ENCODE measurements around the gene ARID1B.

DNA sequence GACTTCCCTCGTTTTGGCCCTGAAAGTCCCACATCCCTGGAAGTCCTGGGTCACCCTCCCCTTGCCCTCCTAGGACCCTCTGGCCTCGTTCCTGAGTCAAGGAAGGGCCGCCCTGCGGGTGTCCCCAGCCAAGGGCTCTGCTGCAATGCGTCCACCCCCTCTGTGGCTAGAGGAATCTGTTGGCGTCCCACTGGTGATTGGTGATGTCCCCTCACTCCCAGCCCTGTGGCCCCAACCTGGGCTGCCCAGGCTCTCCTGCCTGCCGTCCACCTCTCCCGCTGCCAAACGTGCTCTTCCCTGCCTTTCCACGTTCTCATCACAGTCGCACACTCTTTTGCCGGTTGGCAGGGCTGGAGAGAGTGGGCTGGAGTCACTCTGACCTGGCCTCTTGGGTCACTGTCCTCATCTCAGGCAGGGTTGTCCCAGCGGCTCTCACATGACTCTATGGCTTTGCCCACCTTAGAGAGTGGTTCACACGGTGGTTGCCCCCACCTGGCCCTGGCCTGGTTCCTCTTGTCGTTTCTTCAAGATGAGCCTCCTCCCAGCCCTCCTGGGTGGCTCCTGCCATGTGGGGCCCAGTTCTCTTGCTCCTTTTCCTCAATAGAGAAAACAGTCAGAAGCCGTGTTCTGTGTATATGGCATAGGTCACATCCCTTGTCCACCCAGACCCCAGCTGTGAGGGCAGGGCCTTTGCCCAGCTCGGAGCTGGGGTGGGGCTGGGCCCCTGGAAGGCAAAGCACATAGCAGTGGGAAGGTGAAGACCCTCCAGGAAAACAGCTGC, 445.2 kb downstream of the ARID1B start:
- TF ChIP-seq, protein P1, sequence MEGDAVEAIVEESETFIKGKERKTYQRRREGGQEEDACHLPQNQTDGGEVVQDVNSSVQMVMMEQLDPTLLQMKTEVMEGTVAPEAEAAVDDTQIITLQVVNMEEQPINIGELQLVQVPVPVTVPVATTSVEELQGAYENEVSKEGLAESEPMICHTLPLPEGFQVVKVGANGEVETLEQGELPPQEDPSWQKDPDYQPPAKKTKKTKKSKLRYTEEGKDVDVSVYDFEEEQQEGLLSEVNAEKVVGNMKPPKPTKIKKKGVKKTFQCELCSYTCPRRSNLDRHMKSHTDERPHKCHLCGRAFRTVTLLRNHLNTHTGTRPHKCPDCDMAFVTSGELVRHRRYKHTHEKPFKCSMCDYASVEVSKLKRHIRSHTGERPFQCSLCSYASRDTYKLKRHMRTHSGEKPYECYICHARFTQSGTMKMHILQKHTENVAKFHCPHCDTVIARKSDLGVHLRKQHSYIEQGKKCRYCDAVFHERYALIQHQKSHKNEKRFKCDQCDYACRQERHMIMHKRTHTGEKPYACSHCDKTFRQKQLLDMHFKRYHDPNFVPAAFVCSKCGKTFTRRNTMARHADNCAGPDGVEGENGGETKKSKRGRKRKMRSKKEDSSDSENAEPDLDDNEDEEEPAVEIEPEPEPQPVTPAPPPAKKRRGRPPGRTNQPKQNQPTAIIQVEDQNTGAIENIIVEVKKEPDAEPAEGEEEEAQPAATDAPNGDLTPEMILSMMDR (IDR thresholded peaks at IDR 0.05; ENCODE audit: insufficient read depth, low read depth, low read length): no peak
- TF ChIP-seq EZH2 (IDR thresholded peaks at IDR 0.05; ENCODE audit: insufficient read depth, low read length): no peak

All from astrocyte (in vitro differentiated cells and primary cell).